Measurements from ENCODE around the gene ELOA.

DNA sequence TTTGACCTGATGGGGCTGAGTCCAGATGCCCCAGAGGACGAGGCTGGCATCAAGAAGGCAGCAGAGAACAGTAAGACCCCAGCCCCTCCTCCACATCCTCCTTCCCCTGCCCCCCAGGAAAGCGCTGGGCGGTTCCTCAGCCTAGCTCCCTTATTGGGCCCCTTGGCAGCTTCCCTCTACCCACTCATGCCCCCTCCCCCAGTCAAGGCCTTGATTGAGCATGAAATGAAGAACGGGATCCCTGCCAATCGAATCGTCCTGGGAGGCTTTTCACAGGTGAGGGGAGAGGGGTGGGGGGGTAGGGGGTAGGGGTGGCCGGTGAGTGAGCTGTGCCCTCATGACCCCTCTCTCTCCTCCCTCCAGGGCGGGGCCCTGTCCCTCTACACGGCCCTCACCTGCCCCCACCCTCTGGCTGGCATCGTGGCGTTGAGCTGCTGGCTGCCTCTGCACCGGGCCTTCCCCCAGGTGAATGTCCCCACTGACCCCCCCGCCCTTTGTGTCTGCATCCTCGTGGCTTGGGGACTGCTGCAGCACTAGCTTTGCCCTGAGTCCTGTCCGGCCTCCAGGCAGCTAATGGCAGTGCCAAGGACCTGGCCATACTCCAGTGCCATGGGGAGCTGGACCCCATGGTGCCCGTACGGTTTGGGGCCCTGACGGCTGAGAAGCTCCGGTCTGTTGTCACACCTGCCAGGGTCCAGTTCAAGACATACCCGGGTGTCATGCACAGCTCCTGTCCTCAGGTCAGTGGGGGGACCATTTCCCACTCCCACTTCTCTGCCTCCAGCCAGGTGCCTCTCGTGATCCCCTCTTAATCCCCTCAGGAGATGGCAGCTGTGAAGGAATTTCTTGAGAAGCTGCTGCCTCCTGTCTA, 50.8 kb downstream of the ELOA start:
- TF ChIP-seq CTCF (IDR thresholded peaks at IDR 0.05; ENCODE audit: insufficient read depth, low read length, poor library complexity, severe bottlenecking) (no peak), EZH2phosphoT487 (conservative IDR thresholded peaks at IDR 0.05; ENCODE audit: low read length) (no peak)
